ENCODE measurements around the gene AGAP3. TPM values are rescaled to one million over a fixed set of nuclear protein-coding genes. Genes with fewer than 3 reads are reported as not detected.

The AGAP3 gene
- total and polyA plus RNA-seq, 2 donors (not counting 1 experiment from before 2014, with no cell fraction given) = 21.1 to 22.3 TPM

DNA sequence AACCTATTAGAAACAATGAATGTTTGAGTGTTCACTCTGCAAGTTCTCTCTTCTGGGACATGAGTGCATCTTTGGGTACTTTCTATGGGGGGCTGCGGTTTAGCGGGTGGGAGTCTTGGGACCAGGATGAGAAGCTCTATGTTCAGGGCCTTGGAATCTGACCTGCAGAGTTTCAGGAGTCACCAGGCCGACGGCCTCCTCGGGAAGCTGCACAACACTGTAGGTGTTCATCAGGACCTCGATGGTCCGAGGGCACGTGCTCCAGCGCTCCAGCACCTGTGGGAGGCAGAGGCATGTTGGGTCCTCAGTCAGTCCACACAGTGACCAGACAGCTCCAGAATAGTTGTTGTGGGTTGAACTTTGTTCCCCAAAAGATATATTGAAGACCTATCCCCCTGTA is 90.1 kb downstream of the AGAP3 start:
- Mint-ChIP-seq H3K4me1 (peaks cover 6% of the 10 kb centered on the region), H3K4me3 (no peak overlapping the region), H3K9me3 (ENCODE audit: insufficient read depth) (no peaks in the 10 kb centered on the region), H3K27me3 (peaks cover 46% of the 10 kb centered on the region), H3K27ac (no peak overlapping the region)
- Histone ChIP-seq H3K27ac (ENCODE audit: low read length in 2 of 2) (no peak overlapping the region), H3K79me2 (ENCODE audit: control insufficient read depth, insufficient read depth, low read length) (no peaks in the 10 kb centered on the region), H3K27me3 (replicated peaks in 1 of 4; ENCODE audit: control extremely low read depth in 1 of 4, control insufficient read depth in 3 of 4, insufficient read depth in 4 of 4, low read length in 3 of 4) (peaks cover 0 to 29% (median 7%) of the 10 kb centered on the region in 4 experiments), H2AFZ (ENCODE audit: insufficient read depth, low read depth, low read length, poor library complexity, severe bottlenecking) (no peak overlapping the region), H3K4me2 (replicated peaks; ENCODE audit: low read depth, low read length, poor library complexity, severe bottlenecking) (no peak overlapping the region), H3K9ac (ENCODE audit: low read length) (no peak overlapping the region), H3K4me3 (ENCODE audit: control extremely low read depth in 1 of 5, extremely low read depth in 1 of 5, insufficient read depth in 1 of 5, low read depth in 2 of 5, low read length in 4 of 5) (no peak overlapping the region), H3K4me1 (ENCODE audit: control insufficient read depth in 2 of 2, insufficient read depth in 2 of 2, low read length in 2 of 2) (no peaks in the 10 kb centered on the region), H4K20me1 (ENCODE audit: control insufficient read depth, insufficient read depth, low read length, poor library complexity, severe bottlenecking) (no peaks in the 10 kb centered on the region), H3K36me3 (replicated peaks in 1 of 2; ENCODE audit: control extremely low read depth in 1 of 2, control insufficient read depth in 1 of 2, extremely low read depth in 1 of 2, insufficient read depth in 2 of 2, low read length in 1 of 2) (no peaks in the 10 kb centered on the region), H3K9me3 (ENCODE audit: control extremely low read depth in 1 of 3, control insufficient read depth in 2 of 3, insufficient read depth in 1 of 3, low read length in 2 of 3) (peaks cover 0 to 27% (median 0%) of the 10 kb centered on the region in 3 donors)
- intact Hi-C loops (cut with micrococcal nuclease) = no loop called here
- DNase-seq (no peak), ATAC-seq (ENCODE audit: low read depth) (no peak)
- ChIA-PET CTCF (interaction anchor here (1.6 kb wide), 1 partner anchor 11 kb away, joined by 5 read pairs; no protein-coding TSS in a partner anchor), POLR2A (no interaction called here)
- TF ChIP-seq EZH2 (IDR thresholded peaks at IDR 0.05; ENCODE audit: borderline replicate concordance, insufficient read depth, low read depth, low read length, poor library complexity, severe bottlenecking) (no peak), CTCF (IDR thresholded peaks at IDR 0.05) (no peak)
- WGBS (ENCODE audit: insufficient coverage) = 93% methylated on average over 9 of the region's 9 CpGs

DNA sequence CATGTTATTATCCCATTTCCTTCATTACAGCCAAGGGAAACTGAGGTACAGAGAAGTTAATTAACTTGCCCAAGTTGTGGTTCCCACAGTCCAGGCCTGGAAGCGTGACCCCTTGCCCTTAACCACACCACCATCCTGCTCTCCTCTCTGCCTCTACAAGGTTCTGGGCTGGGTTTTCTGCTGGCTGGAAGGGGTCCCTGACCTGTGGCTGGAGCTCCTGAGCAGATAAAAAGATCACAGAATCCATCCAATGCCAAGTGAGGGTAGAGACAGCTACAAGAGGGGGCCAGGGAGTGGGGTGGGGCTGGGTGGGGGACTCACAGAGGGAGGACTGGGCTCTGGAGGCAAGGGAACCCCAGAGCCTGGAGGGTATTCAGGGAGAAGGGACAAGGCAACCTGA is 91.0 kb downstream of the AGAP3 start:
- no CpG with 5 or more reads among the region's 1 CpG for WGBS (ENCODE audit: insufficient coverage)
- no peak overlapping the region for H2AFZ ChIP-seq (ENCODE audit: insufficient read depth, low read depth, low read length, poor library complexity, severe bottlenecking)
- no peak overlapping the region for H3K4me3 ChIP-seq (ENCODE audit: control extremely low read depth in 1 of 5, extremely low read depth in 1 of 5, insufficient read depth in 1 of 5, low read depth in 2 of 5, low read length in 4 of 5)
- no peaks in the 10 kb centered on the region for H4K20me1 ChIP-seq (ENCODE audit: control insufficient read depth, insufficient read depth, low read length, poor library complexity, severe bottlenecking)
- Mint-ChIP-seq H3K27ac (no peak overlapping the region), H3K9me3 (ENCODE audit: insufficient read depth) (no peaks in the 10 kb centered on the region), H3K27me3 (peaks cover 47% of the 10 kb centered on the region), H3K4me3 (no peak overlapping the region), H3K4me1 (peaks cover 6% of the 10 kb centered on the region)
- H3K9me3 ChIP-seq (ENCODE audit: control extremely low read depth in 1 of 3, control insufficient read depth in 2 of 3, insufficient read depth in 1 of 3, low read length in 2 of 3) = peaks cover 0 to 26% (median 0%) of the 10 kb centered on the region in 3 donors
- H3K4me1 ChIP-seq (ENCODE audit: control insufficient read depth in 2 of 2, insufficient read depth in 2 of 2, low read length in 2 of 2) = no peaks in the 10 kb centered on the region
- no peak overlapping the region for H3K9ac ChIP-seq (ENCODE audit: low read length)
- H3K4me2 ChIP-seq (replicated peaks; ENCODE audit: low read depth, low read length, poor library complexity, severe bottlenecking) = no peak overlapping the region
- H3K79me2 ChIP-seq (ENCODE audit: control insufficient read depth, insufficient read depth, low read length) = no peaks in the 10 kb centered on the region
- ChIA-PET POLR2A (no interaction called here), CTCF (no interaction called here)
- H3K27me3 ChIP-seq (replicated peaks in 1 of 4; ENCODE audit: control extremely low read depth in 1 of 4, control insufficient read depth in 3 of 4, insufficient read depth in 4 of 4, low read length in 3 of 4) = peaks cover 0 to 24% (median 6%) of the 10 kb centered on the region in 4 experiments
- H3K27ac ChIP-seq (ENCODE audit: low read length in 2 of 2) = no peak overlapping the region
- TF ChIP-seq EZH2 (IDR thresholded peaks at IDR 0.05; ENCODE audit: borderline replicate concordance, insufficient read depth, low read depth, low read length, poor library complexity, severe bottlenecking) (no peak), CTCF (IDR thresholded peaks at IDR 0.05) (no peak)
- no peak for DNase-seq
- H3K36me3 ChIP-seq (replicated peaks in 1 of 2; ENCODE audit: control extremely low read depth in 1 of 2, control insufficient read depth in 1 of 2, extremely low read depth in 1 of 2, insufficient read depth in 2 of 2, low read length in 1 of 2) = no peaks in the 10 kb centered on the region
- intact Hi-C loops (cut with micrococcal nuclease) = no loop called here
- no peak for ATAC-seq (ENCODE audit: low read depth)
